GM12874 (cell line): ENCODE measurements around the gene TTYH1.

Experiments used
- CTCF ChIP-seq: IDR thresholded peaks from 2 replicates; pipeline ENCODE4 v1.5.1; 2011; ENCODE audit warnings: low read depth, mild to moderate bottlenecking, control low read depth, low read length, moderate library complexity; ENCODE audit not compliant: insufficient read depth

The TTYH1 gene

GRCh38 chr19:54463531-54464043 is 48.3 kb downstream of the TTYH1 start, which contains the start of gene LENG9:
Gene LENG9, minus strand, starts transcription at chr19:54463778. Its CDS starts 252 bp downstream, at chr19:54463526.
- TF ChIP-seq CTCF: no peak

GRCh38 chr19:54464044-54464629 is 48.9 kb downstream of the TTYH1 start:
- TF ChIP-seq CTCF: no peak

- no peak for TF ChIP-seq CTCF
Measured at GRCh38 chr19:54464630-54465425, 49.6 kb downstream of the TTYH1 start.

- no peak for TF ChIP-seq CTCF
Measured at GRCh38 chr19:54465426-54466109, 50.3 kb downstream of the TTYH1 start.

GRCh38 chr19:54469496-54469934 is 54.3 kb downstream of the TTYH1 start:
- no peak for TF ChIP-seq CTCF

GRCh38 chr19:54470276-54470887 is 55.1 kb downstream of the TTYH1 start:
- no peak for TF ChIP-seq CTCF
